HUES64 (cell line): ENCODE results near the gene TTC36.
"Not testable (repeated sequence)": the region's sequence is repeated elsewhere in the genome, so short reads cannot be mapped to it uniquely, and the experiment has no call there.

Experiments
- H3K27ac ChIP-seq: 2 replicates; pipeline ENCODE4 v1.7.0; 2013; ENCODE audit warnings: low read depth, low read length, inconsistent platforms
- H3K27me3 ChIP-seq: 2 replicates; pipeline ENCODE4 v1.6.1; 2013; ENCODE audit warnings: mild to moderate bottlenecking, low read length; ENCODE audit not compliant: insufficient read depth
- H3K36me3 ChIP-seq: 2 replicates; pipeline ENCODE4 v1.6.1; 2013; ENCODE audit warnings: mild to moderate bottlenecking, low read length; ENCODE audit not compliant: insufficient read depth
- H3K4me1 ChIP-seq: 2 replicates; pipeline ENCODE4 v1.6.1; 2013; ENCODE audit warnings: mild to moderate bottlenecking, low read length, moderate library complexity; ENCODE audit not compliant: insufficient read depth
- H3K4me3 ChIP-seq: 2 replicates; pipeline ENCODE4 v1.5.1; 2013; ENCODE audit warnings: mild to moderate bottlenecking, low read length, moderate library complexity
- H3K9ac ChIP-seq: 2 replicates; pipeline ENCODE4 v1.6.1; 2013; ENCODE audit warnings: mild to moderate bottlenecking, low read depth, low read length
- H3K9me3 ChIP-seq: 2 replicates; pipeline ENCODE4 v1.6.1; 2013; ENCODE audit warnings: low read depth, low read length; ENCODE audit not compliant: insufficient read depth
- WGBS: fragments of 150-250, 120-280 bp; methylation state at CpG from one replicate; pipeline ENCODE4 v1.1.7; 2013; ENCODE audit warnings: missing lambda C conversion rate; 5-methylcytosine and 5-hydroxymethylcytosine counted together

TTC36 gene

DNA sequence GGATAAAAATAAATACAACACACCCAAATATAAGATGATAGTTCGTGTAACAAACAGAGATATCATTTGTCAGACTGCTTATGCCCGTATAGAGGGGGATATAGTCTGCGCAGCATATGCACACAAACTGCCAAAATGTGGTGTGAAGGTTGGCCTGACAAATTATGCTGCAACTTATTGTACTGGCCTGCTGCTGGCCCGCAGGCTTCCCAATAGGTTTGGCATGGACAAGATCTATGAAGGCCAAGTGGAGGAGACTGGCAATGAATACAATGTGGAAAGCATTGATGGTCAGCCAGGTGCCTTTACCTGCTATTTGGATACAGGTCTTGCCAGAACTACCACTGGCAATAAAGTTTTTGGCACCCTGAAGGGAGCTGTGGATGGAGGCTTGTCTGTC lies 33.5 kb downstream of the TTC36 start:
- no peaks in the 10 kb centered on the region for H3K4me1 ChIP-seq
- H3K27me3 ChIP-seq: no peaks in the 10 kb centered on the region
- no peak overlapping the region for H3K9ac ChIP-seq
- peaks cover 17% of the 10 kb centered on the region for H3K36me3 ChIP-seq
- WGBS: 90% methylated on average over 4 of the region's 4 CpGs
- no peak overlapping the region for H3K4me3 ChIP-seq
- no peaks in the 10 kb centered on the region for H3K9me3 ChIP-seq
- H3K27ac ChIP-seq: no peak overlapping the region

DNA sequence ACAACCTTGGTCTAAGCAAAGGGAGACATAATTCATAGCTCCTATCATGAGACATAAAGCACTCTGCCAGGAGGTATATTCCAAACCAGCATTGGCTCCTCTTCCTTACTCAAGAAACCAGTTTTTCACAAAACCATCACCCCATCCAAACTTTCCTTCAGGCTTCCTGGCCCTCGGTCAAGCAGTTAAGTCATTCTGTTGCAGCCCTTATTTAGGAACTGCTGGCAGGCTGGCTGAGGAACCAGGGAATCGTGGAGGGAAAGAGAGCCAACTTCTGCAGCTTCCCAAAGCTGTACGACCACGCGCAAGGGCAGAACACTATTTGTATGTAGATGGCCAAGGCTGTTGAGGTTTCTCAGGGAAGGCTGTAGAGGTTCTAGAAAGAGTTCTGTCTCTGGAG lies 37.8 kb downstream of the TTC36 start:
- Histone ChIP-seq H3K27ac (no peak overlapping the region), H3K9ac (no peak overlapping the region), H3K9me3 (no peaks in the 10 kb centered on the region), H3K4me1 (no peaks in the 10 kb centered on the region), H3K36me3 (no peaks in the 10 kb centered on the region), H3K4me3 (no peak overlapping the region), H3K27me3 (no peaks in the 10 kb centered on the region)
- WGBS: 88% methylated on average over 5 of the region's 5 CpGs

DNA sequence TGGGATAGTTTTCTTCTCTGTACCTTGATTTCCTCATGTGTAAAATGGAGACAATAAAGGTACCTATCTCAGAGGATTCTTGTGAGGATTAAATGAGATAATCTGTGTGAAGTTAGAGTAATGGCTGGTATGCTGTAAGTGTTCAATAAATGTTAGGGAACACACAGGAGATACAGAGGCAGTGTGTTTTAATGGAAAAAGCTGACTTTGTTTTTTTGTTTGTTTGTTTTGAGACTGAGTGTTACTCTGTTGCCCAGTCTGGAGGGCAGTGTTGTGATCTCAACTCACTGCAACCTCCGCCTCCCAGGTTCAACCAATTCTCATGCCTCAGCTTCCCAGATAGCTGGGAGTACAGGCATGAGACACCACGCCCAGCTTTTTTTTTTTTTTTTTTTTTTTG lies 42.4 kb downstream of the TTC36 start:
- H3K4me3 ChIP-seq: no peak overlapping the region
- H3K36me3 ChIP-seq: no peaks in the 10 kb centered on the region
- peaks cover 12% of the 10 kb centered on the region for H3K4me1 ChIP-seq
- no peaks in the 10 kb centered on the region for H3K9me3 ChIP-seq
- no peaks in the 10 kb centered on the region for H3K27me3 ChIP-seq
- H3K27ac ChIP-seq: no peak overlapping the region
- no peak overlapping the region for H3K9ac ChIP-seq
- WGBS: 90% methylated on average over 2 of the region's 2 CpGs

DNA sequence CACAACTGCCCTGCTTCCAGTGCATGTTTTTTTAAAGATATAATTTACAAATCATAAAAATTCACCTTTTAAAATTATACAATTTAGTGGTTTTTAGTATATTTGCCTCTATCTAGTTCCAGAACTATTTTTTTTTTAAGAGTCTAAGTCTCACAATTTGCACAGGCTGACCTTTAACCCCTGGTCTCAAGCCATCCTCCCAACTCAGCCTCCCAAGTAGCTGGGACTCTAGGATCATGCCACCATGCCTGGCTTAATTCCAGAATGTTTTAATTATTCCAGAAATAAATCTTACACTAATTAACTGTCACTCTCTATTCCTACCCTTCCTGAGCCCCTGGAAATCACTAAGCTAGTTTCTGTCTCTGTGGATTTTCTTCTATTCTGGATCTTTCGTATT lies 43.5 kb downstream of the TTC36 start:
- 100% methylated on average over 1 of the region's 1 CpG for WGBS

DNA sequence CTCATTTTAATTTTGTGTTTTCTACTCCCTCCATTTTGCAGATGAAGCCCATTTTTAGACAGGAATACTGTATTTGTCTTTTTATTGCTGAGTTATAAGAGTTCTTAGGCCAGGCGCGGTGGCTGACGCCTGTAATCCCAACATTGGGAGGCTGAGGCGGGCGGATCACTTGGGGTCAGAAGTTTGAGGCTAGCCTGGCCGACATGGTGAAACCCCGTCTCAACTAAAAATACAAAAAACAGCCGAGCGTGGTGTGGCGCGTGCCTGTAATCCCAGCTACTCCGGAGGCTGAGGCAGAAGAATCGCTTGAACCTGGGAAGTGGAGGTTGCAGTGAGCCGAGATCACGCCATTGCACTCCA lies 44.4 kb downstream of the TTC36 start:
- H3K4me1 ChIP-seq: peaks cover 12% of the 10 kb centered on the region
- WGBS: 41% methylated on average over 15 of the region's 15 CpGs
- H3K27me3 ChIP-seq, H3K36me3 ChIP-seq, H3K27ac ChIP-seq, H3K9ac ChIP-seq, H3K9me3 ChIP-seq: not testable (repeated sequence)
- peak overlapping the region; percentile 92 for H3K4me3 ChIP-seq

More for the DNA sequence above, 43.5 kb downstream of the TTC36 start:
- H3K4me3 ChIP-seq: no peak overlapping the region
- H3K27me3 ChIP-seq: no peaks in the 10 kb centered on the region
- no peaks in the 10 kb centered on the region for H3K36me3 ChIP-seq
- H3K4me1 ChIP-seq: peaks cover 12% of the 10 kb centered on the region
- H3K27ac ChIP-seq: no peak overlapping the region
- no peaks in the 10 kb centered on the region for H3K9me3 ChIP-seq
- no peak overlapping the region for H3K9ac ChIP-seq

DNA sequence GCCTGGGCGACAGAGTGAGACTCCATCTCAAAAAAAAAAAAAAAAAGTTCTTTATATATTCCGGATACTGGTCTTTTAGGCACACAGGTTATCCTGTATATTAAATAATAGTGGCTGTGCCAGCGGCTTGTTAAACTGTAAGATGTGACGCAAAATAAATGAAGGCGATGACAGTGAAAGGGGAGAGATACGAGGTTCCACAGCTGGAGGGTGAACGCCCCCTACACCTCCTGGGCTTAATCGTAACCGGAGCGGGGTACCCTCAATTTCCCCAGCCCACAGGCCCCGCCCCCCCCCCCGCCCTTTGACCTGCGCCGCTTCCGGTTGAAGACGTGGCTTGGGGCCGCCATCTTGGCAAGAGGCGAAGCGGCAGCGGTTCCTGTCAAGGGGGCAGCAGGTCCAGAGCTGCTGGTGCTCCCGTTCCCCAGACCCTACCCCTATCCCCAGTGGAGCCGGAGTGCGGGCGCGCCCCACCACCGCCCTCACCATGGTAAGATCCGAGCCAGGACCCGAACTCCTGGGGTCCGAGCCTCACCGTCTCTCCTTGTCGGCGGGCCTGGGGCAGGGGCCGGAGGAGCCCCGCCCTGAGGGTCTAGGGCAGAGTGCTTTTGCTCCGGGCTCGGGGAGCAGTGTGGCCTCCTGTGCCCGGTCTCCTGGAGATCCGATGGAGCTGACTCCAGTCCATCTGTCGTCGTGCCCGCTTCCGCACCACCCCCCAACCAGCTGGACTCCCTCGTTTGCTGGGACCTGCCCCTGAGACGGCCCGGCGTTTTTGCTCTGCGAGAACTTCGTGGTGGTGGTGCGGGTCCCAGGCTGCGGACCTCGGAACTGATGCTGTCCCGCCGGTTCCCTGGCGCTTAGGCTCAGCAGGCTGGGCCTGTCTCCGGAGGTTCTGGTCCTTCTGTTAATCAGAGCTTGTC lies 45.0 kb downstream of the TTC36 start, which contains the start of gene ARCN1:
Gene ARCN1, plus strand, starts transcription at position 349 of the 920 bp plus-strand sequence. Its CDS starts 139 bp downstream, at position 488.
- H3K27me3 ChIP-seq: no peaks in the 10 kb centered on the region
- peak within 1 kb of the TSS; percentile 93 for H3K9ac ChIP-seq
- H3K27ac ChIP-seq: peak within 1 kb of the TSS; percentile 93
- peak within 1 kb of the TSS; percentile 92 for H3K4me3 ChIP-seq
- no peaks in the 10 kb centered on the region for H3K9me3 ChIP-seq
- peaks cover 12% of the 10 kb centered on the region for H3K4me1 ChIP-seq
- 0 out of 2 replicates have a peak, but pooled peaks cover under 1% of the 10 kb centered on the region for H3K36me3 ChIP-seq
- WGBS: under 1% methylated on average over 49 of the region's 55 CpGs

DNA sequence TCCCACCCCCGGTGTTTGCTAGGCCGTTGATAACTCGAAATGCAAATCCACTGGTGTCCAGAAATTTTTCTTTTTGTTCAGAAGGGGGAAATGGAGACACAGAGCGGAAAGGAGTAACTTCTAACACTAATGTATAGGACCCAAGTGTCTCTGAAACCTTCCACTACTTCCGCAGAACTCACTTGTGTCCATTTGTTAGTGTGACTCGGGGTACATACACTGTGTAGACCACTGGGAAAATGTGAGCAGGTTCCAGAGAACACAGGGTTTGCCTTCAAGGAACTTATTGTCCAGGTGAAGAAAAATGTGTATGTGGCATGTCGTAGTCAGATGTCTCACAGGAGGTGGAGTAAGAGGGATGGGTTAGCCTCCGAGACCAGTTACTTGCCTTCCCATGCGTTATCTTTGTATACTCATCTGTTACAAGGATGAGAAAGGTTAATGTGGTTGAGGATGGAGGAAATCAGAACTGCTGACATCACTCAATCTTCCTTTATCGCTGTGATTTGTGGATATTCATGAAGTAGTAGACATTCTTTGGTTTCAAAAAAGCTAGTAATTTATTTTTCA lies 45.8 kb downstream of the TTC36 start:
- peak overlapping the region; percentile 93 for H3K27ac ChIP-seq
- no peaks in the 10 kb centered on the region for H3K9me3 ChIP-seq
- peak overlapping the region; percentile 93 for H3K9ac ChIP-seq
- WGBS: 10% methylated on average over 9 of the region's 10 CpGs
- H3K4me1 ChIP-seq: peaks cover 12% of the 10 kb centered on the region
- H3K36me3 ChIP-seq: 0 out of 2 replicates have a peak, but pooled peaks cover 5% of the 10 kb centered on the region
- no peaks in the 10 kb centered on the region for H3K27me3 ChIP-seq
- H3K4me3 ChIP-seq: peak overlapping the region; percentile 92

DNA sequence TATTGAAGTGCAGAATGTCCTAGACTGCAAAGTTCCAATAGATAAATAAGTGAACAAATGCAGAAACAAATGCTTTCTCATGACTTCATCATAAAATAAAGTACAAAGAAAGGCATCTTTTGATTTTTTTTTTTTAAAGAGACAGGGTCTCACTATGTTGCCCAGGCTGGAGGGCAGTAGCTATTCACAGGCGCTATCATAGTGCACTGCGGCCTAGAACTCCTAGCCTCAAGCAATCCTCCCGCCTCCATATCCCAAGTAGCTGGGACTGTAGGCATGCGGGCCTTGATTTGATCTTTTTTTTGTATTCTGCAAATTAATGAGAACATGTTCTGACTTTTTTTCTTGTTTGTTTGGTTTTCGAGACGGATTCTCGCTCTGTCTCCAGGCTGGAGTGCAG lies 47.4 kb downstream of the TTC36 start:
- 0 out of 2 replicates have a peak, but pooled peaks cover 5% of the 10 kb centered on the region for H3K36me3 ChIP-seq
- H3K27me3 ChIP-seq: no peaks in the 10 kb centered on the region
- no peaks in the 10 kb centered on the region for H3K9me3 ChIP-seq
- no peak overlapping the region for H3K9ac ChIP-seq
- peaks cover 12% of the 10 kb centered on the region for H3K4me1 ChIP-seq
- H3K27ac ChIP-seq: no peak overlapping the region
- 95% methylated on average over 7 of the region's 7 CpGs for WGBS
- no peak overlapping the region for H3K4me3 ChIP-seq

DNA sequence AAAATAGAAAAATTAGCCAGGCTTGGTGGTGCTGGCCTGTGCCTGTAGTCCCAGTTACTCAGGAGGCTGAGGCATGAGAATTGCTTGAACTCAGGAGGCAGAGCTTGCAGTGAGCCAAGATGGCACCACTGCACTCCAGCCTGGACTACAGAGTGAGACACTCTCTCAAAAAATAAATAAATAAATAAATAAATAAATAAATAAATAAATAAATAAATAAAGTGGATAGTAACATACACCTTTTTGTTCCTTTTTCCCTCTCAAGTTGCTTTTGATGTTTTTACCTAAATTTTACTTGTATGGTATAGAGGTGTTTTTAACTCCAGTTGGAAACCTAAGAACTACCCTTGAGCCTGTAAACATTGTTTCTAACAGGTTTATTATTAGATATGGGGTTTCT lies 50.7 kb downstream of the TTC36 start:
- peaks cover 21% of the 10 kb centered on the region for H3K36me3 ChIP-seq

More for the DNA sequence above, 50.7 kb downstream of the TTC36 start:
- not testable (repeated sequence) for H3K27ac ChIP-seq, H3K4me3 ChIP-seq, H3K27me3 ChIP-seq, H3K9ac ChIP-seq, H3K9me3 ChIP-seq
- H3K4me1 ChIP-seq: peaks cover 12% of the 10 kb centered on the region
